ENCODE results near the gene HK2.
A peak's percentile ranks its signal among the peaks of the same experiment; 100 is the strongest.

Gene HK2

GRCh38 chr2:74817304-74817675, 16.6 kb upstream of the HK2 start:
- TF ChIP-seq GABPA (IDR thresholded peaks at IDR 0.05; ENCODE audit: low read depth), result no peak
- no peak for TF ChIP-seq REST (IDR thresholded peaks at IDR 0.05; ENCODE audit: insufficient replicate concordance, low read depth)
- TF ChIP-seq POLR2AphosphoS5 (IDR thresholded peaks at IDR 0.05; ENCODE audit: low read depth), result no peak
- peak; percentile 93 for TF ChIP-seq SPI1 (IDR thresholded peaks at IDR 0.05; ENCODE audit: borderline replicate concordance, low read depth)
- Histone ChIP-seq H3K27me3 (ENCODE audit: insufficient read depth, poor library complexity, severe bottlenecking) (no peaks in the 10 kb centered on the region), H3K27ac (replicated peaks) (peak overlapping the region; percentile 73), H3K4me3 (replicated peaks; ENCODE audit: insufficient read depth, low read length) (no peak overlapping the region)
- peak; percentile 71 to 75 for DNase-seq (ENCODE audit: low read depth in 1 of 2, low spot score in 1 of 2)

- TF ChIP-seq REST (IDR thresholded peaks at IDR 0.05; ENCODE audit: insufficient replicate concordance, low read depth) (no peak), SPI1 (IDR thresholded peaks at IDR 0.05; ENCODE audit: borderline replicate concordance, low read depth) (no peak), POLR2AphosphoS5 (IDR thresholded peaks at IDR 0.05; ENCODE audit: low read depth) (no peak), CTCF (IDR thresholded peaks at IDR 0.05; ENCODE audit: insufficient read depth, low read length) (no peak), GABPA (IDR thresholded peaks at IDR 0.05; ENCODE audit: low read depth) (no peak)
- H3K27ac ChIP-seq (replicated peaks), result no peak overlapping the region
- H3K27me3 ChIP-seq (ENCODE audit: insufficient read depth, poor library complexity, severe bottlenecking), result no peaks in the 10 kb centered on the region
Measured at GRCh38 chr2:74819702-74820101, 14.2 kb upstream of the HK2 start.

DNA sequence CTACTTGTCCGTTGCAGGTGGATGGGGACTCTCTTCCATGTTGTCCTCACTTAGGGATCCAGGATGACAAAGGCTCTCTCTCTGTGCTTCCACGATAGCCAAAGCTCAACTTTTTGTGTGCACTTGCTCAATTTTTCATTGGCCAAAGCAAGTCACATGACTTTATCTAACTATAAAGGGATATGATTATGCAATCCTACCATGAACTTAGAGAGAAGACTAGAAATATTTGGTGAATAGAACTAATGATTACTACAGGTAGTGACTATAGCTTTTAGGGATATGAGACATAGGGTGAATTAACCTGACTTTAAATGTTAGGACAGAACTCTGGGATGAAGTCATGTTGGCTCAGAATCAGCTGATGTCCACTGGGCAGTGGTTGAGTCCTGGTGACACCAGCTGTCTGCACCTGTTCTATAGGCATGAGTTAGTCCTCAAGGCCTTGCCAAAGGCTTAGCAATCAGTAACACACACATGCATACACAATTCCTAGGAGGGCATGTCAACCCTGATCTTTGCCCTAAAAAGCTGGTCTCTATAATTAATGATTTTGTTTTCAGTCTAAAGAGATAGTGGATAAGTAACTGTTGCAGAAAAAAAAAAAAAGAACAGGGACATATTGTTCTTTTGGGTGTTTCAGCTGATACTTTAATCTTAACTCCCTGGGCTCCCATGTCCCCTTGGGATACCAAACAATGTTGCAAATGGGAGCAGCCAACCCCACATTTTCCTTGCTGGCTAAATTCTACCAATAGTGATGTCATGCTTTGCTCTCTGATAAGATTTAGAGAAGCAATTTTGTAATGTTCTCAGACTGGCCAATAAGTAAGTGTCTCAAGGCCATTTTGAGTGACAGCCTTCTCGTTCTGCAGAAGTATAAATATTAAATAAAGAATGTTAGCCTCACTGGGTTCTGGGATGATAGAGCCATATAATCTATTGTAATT, 12.5 kb upstream of the HK2 start:
- DNase-seq (ENCODE audit: low read depth in 1 of 2, low spot score in 1 of 2), result no peak
- TF ChIP-seq SPI1 (IDR thresholded peaks at IDR 0.05; ENCODE audit: borderline replicate concordance, low read depth) (no peak), REST (IDR thresholded peaks at IDR 0.05; ENCODE audit: insufficient replicate concordance, low read depth) (no peak), GABPA (IDR thresholded peaks at IDR 0.05; ENCODE audit: low read depth) (no peak), CTCF (IDR thresholded peaks at IDR 0.05; ENCODE audit: insufficient read depth, low read length) (no peak), POLR2AphosphoS5 (IDR thresholded peaks at IDR 0.05; ENCODE audit: low read depth) (no peak)
- Histone ChIP-seq H3K27me3 (ENCODE audit: insufficient read depth, poor library complexity, severe bottlenecking) (no peaks in the 10 kb centered on the region), H3K27ac (replicated peaks) (no peak overlapping the region), H3K4me3 (replicated peaks; ENCODE audit: insufficient read depth, low read length) (no peak overlapping the region)

More at GRCh38 chr2:74819702-74820101, 14.2 kb upstream of the HK2 start:
- DNase-seq (ENCODE audit: low read depth in 1 of 2, low spot score in 1 of 2), result no peak
- no peak overlapping the region for H3K4me3 ChIP-seq (replicated peaks; ENCODE audit: insufficient read depth, low read length)
